ENCODE results near the gene MCAM.

The MCAM gene

GRCh38 chr11:119345685-119346084, 28.8 kb upstream of the MCAM start:
- no peak for DNase-seq (ENCODE audit: low read depth in 2 of 2)

- DNase-seq (ENCODE audit: low read depth in 2 of 2): no peak
Observed at GRCh38 chr11:119344291-119345010, 27.5 kb upstream of the MCAM start.

GRCh38 chr11:119343726-119344125, 26.8 kb upstream of the MCAM start:
- DNase-seq (ENCODE audit: low read depth in 2 of 2): no peak

- DNase-seq (ENCODE audit: low read depth in 2 of 2): no peak
Observed at GRCh38 chr11:119342362-119343130, 25.6 kb upstream of the MCAM start.

- no peak for DNase-seq (ENCODE audit: low read depth in 2 of 2)
Observed at GRCh38 chr11:119342023-119342300, 25.0 kb upstream of the MCAM start.

GRCh38 chr11:119341222-119342022, 24.5 kb upstream of the MCAM start:
- DNase-seq (ENCODE audit: low read depth in 2 of 2): no peak

GRCh38 chr11:119340335-119341221, 23.6 kb upstream of the MCAM start, which contains the start of gene C1QTNF5:
Gene C1QTNF5, minus strand, starts transcription at chr11:119340883. Its CDS starts 486 bp downstream, at chr11:119340397.
- no peak for DNase-seq (ENCODE audit: low read depth in 2 of 2)

- DNase-seq (ENCODE audit: low read depth in 2 of 2): no peak
Observed at GRCh38 chr11:119339589-119340334, 22.8 kb upstream of the MCAM start.

- no peak for DNase-seq (ENCODE audit: low read depth in 2 of 2)
Observed at GRCh38 chr11:119338965-119339588, 22.1 kb upstream of the MCAM start.

- peak in 1 of 2 experiments; percentile 53 for DNase-seq (ENCODE audit: low read depth in 2 of 2)
Observed at GRCh38 chr11:119338318-119338890, 21.5 kb upstream of the MCAM start.

- DNase-seq (ENCODE audit: low read depth in 2 of 2): peak in 1 of 2 experiments; percentile 56
Observed at GRCh38 chr11:119337581-119338317, 20.8 kb upstream of the MCAM start.

GRCh38 chr11:119336744-119337469, 20.0 kb upstream of the MCAM start:
- no peak for DNase-seq (ENCODE audit: low read depth in 2 of 2)

GRCh38 chr11:119335655-119336543, 19.0 kb upstream of the MCAM start:
- DNase-seq (ENCODE audit: low read depth in 2 of 2): no peak

GRCh38 chr11:119335091-119335654, 18.2 kb upstream of the MCAM start:
- DNase-seq (ENCODE audit: low read depth in 2 of 2): no peak

- DNase-seq (ENCODE audit: low read depth in 2 of 2): peak; percentile 95
Observed at GRCh38 chr11:119334174-119334930, 17.4 kb upstream of the MCAM start, which contains the start of gene RNF26. Gene RNF26, plus strand, starts transcription at chr11:119334527. Its CDS starts 596 bp downstream, at chr11:119335123.

- no peak for DNase-seq (ENCODE audit: low read depth in 2 of 2)
Observed at GRCh38 chr11:119332111-119332765, 15.3 kb upstream of the MCAM start.

Measured in fibroblast of skin of left biceps (primary cell).